ENCODE results near the gene RFNG.

RFNG gene

GRCh38 chr17:81999976-82000802 is 51.4 kb downstream of the RFNG start:
- DNase-seq (ENCODE audit: low spot score) = no peak

GRCh38 chr17:81999587-81999975 is 52.0 kb downstream of the RFNG start:
- no peak for DNase-seq (ENCODE audit: low spot score)

GRCh38 chr17:81998691-81999438 is 52.7 kb downstream of the RFNG start:
- no peak for DNase-seq (ENCODE audit: low spot score)

- DNase-seq (ENCODE audit: low spot score) = no peak
Measured at GRCh38 chr17:81998212-81998611, 53.4 kb downstream of the RFNG start.

Data from AG08396 (cell line).